ENCODE results near the gene FAM193B. TPM values are rescaled to one million over a fixed set of nuclear protein-coding genes. Genes with fewer than 3 reads are reported as not detected.

The FAM193B gene
- total and polyA plus RNA-seq, 9 of the 15 experiments (the other 6 are each of a cell fraction or from before 2014, with no cell fraction given): 4.4 to 76.4 (median 37.3) TPM

DNA sequence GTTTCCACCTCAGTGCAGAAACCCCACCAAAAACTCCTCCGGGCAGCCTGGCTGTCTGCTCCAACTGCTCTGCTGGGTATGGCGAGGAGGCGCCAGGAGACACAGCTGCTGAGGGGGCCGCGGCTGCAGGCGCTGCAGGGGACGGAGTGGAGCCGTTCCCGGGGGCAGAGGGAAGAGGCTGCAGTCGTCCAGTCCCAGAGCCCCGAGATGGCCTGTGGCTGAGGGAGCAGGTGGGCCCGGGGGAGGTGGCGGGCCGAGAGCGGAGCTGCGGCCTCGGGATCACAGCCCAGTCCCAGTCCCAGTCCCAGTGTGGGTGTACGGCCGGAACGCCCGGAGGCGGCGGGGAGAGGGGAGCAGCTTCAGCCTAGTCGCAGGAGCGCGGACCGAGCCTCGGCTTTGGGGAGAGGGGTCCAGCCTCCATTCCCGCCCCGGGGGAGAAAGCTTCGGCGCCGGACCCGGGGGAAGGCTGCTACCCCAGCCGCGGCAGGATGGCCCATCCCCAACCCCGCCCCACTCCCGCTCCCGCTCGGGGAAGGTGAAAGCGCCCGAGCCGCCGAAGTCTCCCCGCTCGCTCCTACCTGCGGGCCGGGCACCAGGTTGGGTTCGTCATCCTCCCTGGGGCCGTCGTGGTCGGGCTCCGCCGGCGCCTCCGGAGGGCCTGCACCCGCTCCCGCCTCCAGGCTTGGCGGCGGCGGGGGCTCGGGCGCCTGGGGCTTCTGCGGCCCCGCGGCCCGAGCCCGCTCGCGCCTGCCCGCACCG is 513 bp downstream of the FAM193B start (continued):
- peak; percentile 56; the same call in 1 of the 2 replicates for TF ChIP-seq PHF8 (IDR thresholded peaks at IDR 0.05; ENCODE audit: borderline replicate concordance, low read length)
- peak; percentile 19 for TF ChIP-seq SAP30 (IDR thresholded peaks at IDR 0.05; ENCODE audit: borderline replicate concordance, insufficient read depth, low read depth, low read length, poor library complexity, severe bottlenecking)
- TF ChIP-seq ZFX (CRISPR knock-in tag; IDR thresholded peaks at IDR 0.05): peak; percentile 73
- TF ChIP-seq ZBTB1 (CRISPR knock-in tag; IDR thresholded peaks at IDR 0.05; ENCODE audit: borderline replicate concordance, low read depth): peak; percentile 6; the same call in 1 of the 2 replicates
- TF ChIP-seq POLR3A (IDR thresholded peaks at IDR 0.05; ENCODE audit: borderline replicate concordance, extremely low read depth, insufficient read depth, insufficient read length): no peak
- no peak for TF ChIP-seq PREB (CRISPR knock-in tag; IDR thresholded peaks at IDR 0.05)
- peak; percentile 80 for TF ChIP-seq RBBP5 (IDR thresholded peaks at IDR 0.05; ENCODE audit: borderline replicate concordance, insufficient read depth, low read length, poor library complexity, severe bottlenecking)
- 0 out of 2 replicates have a peak, but pooled peaks have one; percentile 24 for TF ChIP-seq ZBTB43 (CRISPR knock-in tag; IDR thresholded peaks at IDR 0.05)
- TF ChIP-seq PCBP1 (IDR thresholded peaks at IDR 0.05; ENCODE audit: low read depth, low read length, poor library complexity, severe bottlenecking): peak; percentile 41
- 0 out of 4 replicates have a peak, but pooled peaks of 1 of the 2 experiments have one; percentile 17 for TF ChIP-seq TEAD1 (CRISPR knock-in tag; IDR thresholded peaks at IDR 0.05)
- TF ChIP-seq, protein P1, sequence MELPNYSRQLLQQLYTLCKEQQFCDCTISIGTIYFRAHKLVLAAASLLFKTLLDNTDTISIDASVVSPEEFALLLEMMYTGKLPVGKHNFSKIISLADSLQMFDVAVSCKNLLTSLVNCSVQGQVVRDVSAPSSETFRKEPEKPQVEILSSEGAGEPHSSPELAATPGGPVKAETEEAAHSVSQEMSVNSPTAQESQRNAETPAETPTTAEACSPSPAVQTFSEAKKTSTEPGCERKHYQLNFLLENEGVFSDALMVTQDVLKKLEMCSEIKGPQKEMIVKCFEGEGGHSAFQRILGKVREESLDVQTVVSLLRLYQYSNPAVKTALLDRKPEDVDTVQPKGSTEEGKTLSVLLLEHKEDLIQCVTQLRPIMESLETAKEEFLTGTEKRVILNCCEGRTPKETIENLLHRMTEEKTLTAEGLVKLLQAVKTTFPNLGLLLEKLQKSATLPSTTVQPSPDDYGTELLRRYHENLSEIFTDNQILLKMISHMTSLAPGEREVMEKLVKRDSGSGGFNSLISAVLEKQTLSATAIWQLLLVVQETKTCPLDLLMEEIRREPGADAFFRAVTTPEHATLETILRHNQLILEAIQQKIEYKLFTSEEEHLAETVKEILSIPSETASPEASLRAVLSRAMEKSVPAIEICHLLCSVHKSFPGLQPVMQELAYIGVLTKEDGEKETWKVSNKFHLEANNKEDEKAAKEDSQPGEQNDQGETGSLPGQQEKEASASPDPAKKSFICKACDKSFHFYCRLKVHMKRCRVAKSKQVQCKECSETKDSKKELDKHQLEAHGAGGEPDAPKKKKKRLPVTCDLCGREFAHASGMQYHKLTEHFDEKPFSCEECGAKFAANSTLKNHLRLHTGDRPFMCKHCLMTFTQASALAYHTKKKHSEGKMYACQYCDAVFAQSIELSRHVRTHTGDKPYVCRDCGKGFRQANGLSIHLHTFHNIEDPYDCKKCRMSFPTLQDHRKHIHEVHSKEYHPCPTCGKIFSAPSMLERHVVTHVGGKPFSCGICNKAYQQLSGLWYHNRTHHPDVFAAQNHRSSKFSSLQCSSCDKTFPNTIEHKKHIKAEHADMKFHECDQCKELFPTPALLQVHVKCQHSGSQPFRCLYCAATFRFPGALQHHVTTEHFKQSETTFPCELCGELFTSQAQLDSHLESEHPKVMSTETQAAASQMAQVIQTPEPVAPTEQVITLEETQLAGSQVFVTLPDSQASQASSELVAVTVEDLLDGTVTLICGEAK (IDR thresholded peaks at IDR 0.05): peak; percentile 33; the same call in 1 of the 2 replicates
- TF ChIP-seq, protein P1 (CRISPR knock-in tag; IDR thresholded peaks at IDR 0.05): no peak
- peak; percentile 63; the same call in 1 of the 2 replicates for TF ChIP-seq CC2D1A (IDR thresholded peaks at IDR 0.05)

All from K562 (cell line).